BLaER1 (cell line): ENCODE data around the gene CTSV.
"Not testable (repeated sequence)": the region's sequence is repeated elsewhere in the genome, so short reads cannot be mapped to it uniquely, and the experiment has no call there.

Source experiments
- H3K27ac ChIP-seq: shearing (Covaris generic); formaldehyde crosslinking; 2 replicates; pipeline ENCODE4 v1.8.1; 2022
- H3K27me3 ChIP-seq: shearing (Covaris generic); formaldehyde crosslinking; 2 replicates; pipeline ENCODE4 v1.8.1; 2022
- H3K36me3 ChIP-seq: shearing (Covaris generic); formaldehyde crosslinking; 2 replicates; pipeline ENCODE4 v1.8.1; 2022
- H3K4me1 ChIP-seq: shearing (Covaris generic); formaldehyde crosslinking; 2 replicates; pipeline ENCODE4 v1.8.1; 2022
- H3K4me2 ChIP-seq: shearing (Covaris generic); formaldehyde crosslinking; 2 replicates; pipeline ENCODE4 v1.8.1; 2022
- H3K4me3 ChIP-seq: shearing (Covaris generic); formaldehyde crosslinking; 2 replicates; pipeline ENCODE4 v1.8.1; 2022
- H3K9ac ChIP-seq: shearing (Covaris generic); formaldehyde crosslinking; 2 replicates; pipeline ENCODE4 v1.8.1; 2022
- H3K9me3 ChIP-seq: shearing (Covaris generic); formaldehyde crosslinking; 2 replicates; pipeline ENCODE4 v1.8.1; 2022
- H4K20me1 ChIP-seq: shearing (Covaris generic); formaldehyde crosslinking; 2 replicates; pipeline ENCODE4 v1.8.1; 2022

Gene CTSV

GRCh38 chr9:96989747-96990318 is 49.1 kb downstream of the CTSV start:
- not testable (repeated sequence) for H3K9ac ChIP-seq, H3K9me3 ChIP-seq, H3K36me3 ChIP-seq, H3K27me3 ChIP-seq, H3K4me1 ChIP-seq, H3K4me3 ChIP-seq, H3K4me2 ChIP-seq, H3K27ac ChIP-seq
- H4K20me1 ChIP-seq, result peaks cover 16% of the 10 kb centered on the region; the same call in 1 of the 2 replicates

GRCh38 chr9:96984887-96985286 is 54.1 kb downstream of the CTSV start:
- H4K20me1 ChIP-seq, H3K36me3 ChIP-seq, H3K4me3 ChIP-seq, H3K27me3 ChIP-seq, H3K9ac ChIP-seq, H3K27ac ChIP-seq, H3K4me1 ChIP-seq, H3K4me2 ChIP-seq: not testable (repeated sequence)
- H3K9me3 ChIP-seq, result peaks cover 27% of the 10 kb centered on the region

GRCh38 chr9:96984139-96984538 is 54.8 kb downstream of the CTSV start:
- H3K27ac ChIP-seq, H4K20me1 ChIP-seq, H3K4me2 ChIP-seq, H3K27me3 ChIP-seq, H3K9ac ChIP-seq, H3K36me3 ChIP-seq, H3K4me1 ChIP-seq, H3K4me3 ChIP-seq: not testable (repeated sequence)
- H3K9me3 ChIP-seq, result peaks cover 31% of the 10 kb centered on the region

DNA sequence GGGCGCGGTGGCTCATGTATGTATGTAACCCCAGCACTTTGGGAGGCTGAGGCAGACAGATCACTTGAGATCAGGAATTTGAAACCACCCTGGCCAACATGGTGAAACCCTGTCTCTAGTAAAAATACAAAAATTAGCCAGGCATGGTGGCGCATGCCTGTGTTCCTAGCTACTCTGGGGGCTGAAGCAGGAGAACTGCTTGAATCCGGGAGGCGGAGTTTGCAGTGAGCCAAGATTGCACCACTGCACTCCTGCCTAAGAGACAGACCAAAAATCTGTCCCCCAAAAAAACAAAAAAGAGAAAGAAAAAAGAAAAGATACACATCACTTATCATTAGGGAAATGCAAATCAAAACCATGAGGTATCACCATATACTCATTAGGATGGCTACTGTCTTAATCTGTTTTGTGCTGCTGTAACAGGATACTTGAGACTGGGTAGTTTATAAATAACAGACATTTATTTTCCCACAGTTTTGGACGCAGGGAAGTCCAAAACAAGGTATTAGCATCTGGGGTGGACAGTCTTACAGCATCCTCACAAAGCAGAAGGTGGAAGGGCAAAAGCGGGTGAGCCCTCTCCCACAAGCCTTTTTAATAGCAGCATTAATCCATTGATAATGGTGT is 55.3 kb downstream of the CTSV start:
- not testable (repeated sequence) for H3K4me2 ChIP-seq, H3K9ac ChIP-seq, H3K27ac ChIP-seq, H4K20me1 ChIP-seq, H3K4me1 ChIP-seq, H3K27me3 ChIP-seq, H3K4me3 ChIP-seq, H3K36me3 ChIP-seq
- peaks cover 35% of the 10 kb centered on the region for H3K9me3 ChIP-seq
